HEK293 (cell line): ENCODE results near the gene ARF5.

Source experiments
- CTCF ChIA-PET: fragments of 350-600 bp; formaldehyde crosslinking; extraction: SDS; loops from one replicate; lab custom pipeline; 2021; ENCODE audit warnings: antibody characterized with exemption; lab: Yijun Ruan, JAX
- POLR2A ChIA-PET: fragments of 300-600 bp; formaldehyde crosslinking; extraction: SDS; loops from one replicate; lab custom pipeline; 2020; ENCODE audit warnings: antibody characterized with exemption, inconsistent platforms; lab: Yijun Ruan, JAX
- H3K27ac ChIP-seq: fragments of 200-500 bp; sonication (Bioruptor generic); 2 replicates; pipeline ENCODE4 v1.5.1; 2014; ENCODE audit warnings: low read depth, low read length, control low read depth, inconsistent platforms; ENCODE audit errors: extremely low read depth
- H3K36me3 ChIP-seq, 2 experiments: fragments of 200-500 bp in 1 of 2; sonication (Bioruptor generic) in 1 of 2; 1 replicate in 1 of 2; 2 replicates in 1 of 2; pipeline ENCODE4 v1.5.1; 2014 to 2017; ENCODE audit warnings: inconsistent platforms in 2 of 2, low read length in 2 of 2; ENCODE audit not compliant: control insufficient read depth in 2 of 2, insufficient read depth in 1 of 2
- H3K4me1 ChIP-seq: fragments of 200-500 bp; sonication (Bioruptor generic); 2 replicates; pipeline ENCODE4 v1.5.1; 2014; ENCODE audit warnings: mild to moderate bottlenecking, low read length, inconsistent platforms; ENCODE audit not compliant: control insufficient read depth, insufficient read depth
- H3K4me3 ChIP-seq: 2 replicates; pipeline ENCODE4 v1.5.1; 2011; ENCODE audit warnings: low read depth, mild to moderate bottlenecking, control low read depth, low read length, moderate library complexity
- H3K9me3 ChIP-seq: fragments of 200-500 bp; sonication (Bioruptor generic); 2 replicates; pipeline ENCODE4 v1.5.1; 2014; ENCODE audit warnings: low read depth, low read length, inconsistent platforms; ENCODE audit not compliant: control insufficient read depth, insufficient read depth
- HOXC10 ChIP-seq: sonication (generic); formaldehyde crosslinking; IDR thresholded peaks from 2 replicates; pipeline ENCODE4 v1.8.1; 2023; ENCODE audit warnings: mild to moderate bottlenecking, missing genetic modification reagents
- KLF7 ChIP-seq: fragments of 450-650 bp; formaldehyde crosslinking; IDR thresholded peaks from 2 replicates; pipeline ENCODE4 v1.5.1; 2016; ENCODE audit warnings: missing biosample characterization, missing genetic modification characterization, borderline replicate concordance
- REPIN1 ChIP-seq: fragments of 450-650 bp; formaldehyde crosslinking; IDR thresholded peaks from 2 replicates; pipeline ENCODE4 v1.5.1; 2017; ENCODE audit warnings: missing biosample characterization, missing genetic modification characterization, low read depth
- ZFHX2 ChIP-seq: fragments of 450-650 bp; formaldehyde crosslinking; conservative IDR thresholded peaks from 2 replicates; pipeline ENCODE4 v1.5.1; 2016; ENCODE audit warnings: missing biosample characterization, missing genetic modification characterization
- ZIC2 ChIP-seq: fragments of 450-650 bp; formaldehyde crosslinking; IDR thresholded peaks from 2 replicates; pipeline ENCODE4 v1.5.1; 2016; ENCODE audit warnings: missing biosample characterization, missing genetic modification characterization
- ZNF140 ChIP-seq: fragments of 450-650 bp; formaldehyde crosslinking; IDR thresholded peaks from 2 replicates; pipeline ENCODE4 v1.5.1; 2016; ENCODE audit warnings: missing biosample characterization, missing genetic modification characterization
- ZNF157 ChIP-seq: fragments of 450-650 bp; formaldehyde crosslinking; IDR thresholded peaks from 2 replicates; pipeline ENCODE4 v1.5.1; 2016; ENCODE audit warnings: missing biosample characterization, missing genetic modification characterization
- ZNF2 ChIP-seq: fragments of 450-650 bp; formaldehyde crosslinking; IDR thresholded peaks from 2 replicates; pipeline ENCODE4 v1.5.1; 2016; ENCODE audit warnings: missing biosample characterization, missing genetic modification characterization
- ZNF239 ChIP-seq: fragments of 450-650 bp; formaldehyde crosslinking; IDR thresholded peaks from 2 replicates; pipeline ENCODE4 v1.5.1; 2016; ENCODE audit warnings: missing biosample characterization, missing genetic modification characterization
- ZNF26 ChIP-seq: fragments of 450-650 bp; formaldehyde crosslinking; IDR thresholded peaks from 2 replicates; pipeline ENCODE4 v1.5.1; 2016; ENCODE audit warnings: missing biosample characterization, missing genetic modification characterization
- ZNF274 ChIP-seq, 2 experiments: fragments of 200-500 bp in 1 of 2; fragments of 450-650 bp in 1 of 2; sonication (Bioruptor generic) in 1 of 2; formaldehyde crosslinking in 1 of 2; IDR thresholded peaks; 2 replicates each; pipeline versions ENCODE4 v1.5.1 to v1.6.1; 2014 to 2016; ENCODE audit warnings: borderline replicate concordance in 1 of 2, inconsistent platforms in 1 of 2, low read length in 1 of 2, missing biosample characterization in 1 of 2, missing genetic modification characterization in 1 of 2
- ZNF311 ChIP-seq: fragments of 450-650 bp; formaldehyde crosslinking; IDR thresholded peaks from 2 replicates; pipeline ENCODE4 v1.5.1; 2017; ENCODE audit warnings: missing biosample characterization, missing genetic modification characterization, borderline replicate concordance
- ZNF335 ChIP-seq: fragments of 450-650 bp; formaldehyde crosslinking; conservative IDR thresholded peaks from 2 replicates; pipeline ENCODE4 v1.5.1; 2016; ENCODE audit warnings: missing biosample characterization, missing genetic modification characterization
- ZNF555 ChIP-seq: fragments of 450-650 bp; formaldehyde crosslinking; conservative IDR thresholded peaks from 2 replicates; pipeline ENCODE4 v1.5.1; 2017; ENCODE audit warnings: missing biosample characterization, mild to moderate bottlenecking, missing genetic modification characterization, inconsistent platforms
- ZNF621 ChIP-seq: fragments of 450-650 bp; formaldehyde crosslinking; IDR thresholded peaks from 2 replicates; pipeline ENCODE4 v1.5.1; 2017; ENCODE audit warnings: missing biosample characterization, missing genetic modification characterization
- ZNF639 ChIP-seq: fragments of 450-650 bp; formaldehyde crosslinking; IDR thresholded peaks from 2 replicates; pipeline ENCODE4 v1.5.1; 2016; ENCODE audit warnings: missing biosample characterization, missing genetic modification characterization
- ZNF692 ChIP-seq: fragments of 450-650 bp; formaldehyde crosslinking; IDR thresholded peaks from 2 replicates; pipeline ENCODE4 v1.5.1; 2016; ENCODE audit warnings: missing biosample characterization, missing genetic modification characterization
- ZNF791 ChIP-seq: fragments of 450-650 bp; formaldehyde crosslinking; IDR thresholded peaks from 2 replicates; pipeline ENCODE4 v1.5.1; 2016; ENCODE audit warnings: missing biosample characterization, missing genetic modification characterization
- ZNF843 ChIP-seq: fragments of 450-650 bp; formaldehyde crosslinking; IDR thresholded peaks from 2 replicates; pipeline ENCODE4 v1.5.1; 2016; ENCODE audit warnings: missing biosample characterization, missing genetic modification characterization
- ZSCAN4 ChIP-seq: fragments of 450-650 bp; formaldehyde crosslinking; IDR thresholded peaks from 2 replicates; pipeline ENCODE4 v1.5.1; 2017; ENCODE audit warnings: missing biosample characterization, missing genetic modification characterization

ARF5 gene

GRCh38 chr7:127551941-127552340, 36.3 kb upstream of the ARF5 start:
- POLR2A ChIA-PET = no interaction called here

GRCh38 chr7:127556404-127556803, 31.8 kb upstream of the ARF5 start:
- Histone ChIP-seq H3K27ac (no peak overlapping the region), H3K4me1 (no peaks in the 10 kb centered on the region), H3K36me3 (no peaks in the 10 kb centered on the region), H3K4me3 (no peak overlapping the region), H3K9me3 (no peaks in the 10 kb centered on the region)
- POLR2A ChIA-PET = no interaction called here
- TF ChIP-seq ZIC2 (tag by site-specific recombination) (no peak), ZNF791 (no peak), ZNF140 (tag by site-specific recombination) (no peak), REPIN1 (tag by site-specific recombination) (no peak), ZNF239 (no peak), ZNF26 (tag by site-specific recombination) (no peak)
- CTCF ChIA-PET = no interaction called here

More at GRCh38 chr7:127551941-127552340, 36.3 kb upstream of the ARF5 start:
- no peak for TF ChIP-seq ZFHX2 (tag by site-specific recombination)
- TF ChIP-seq ZNF157 (tag by site-specific recombination) = no peak
- no peak for TF ChIP-seq ZNF274 (IDR thresholded peaks at IDR 0.05; ENCODE audit: low read length)
- no peak for TF ChIP-seq ZNF274 (tag by site-specific recombination; IDR thresholded peaks at IDR 0.05; ENCODE audit: borderline replicate concordance)
- no peak for TF ChIP-seq ZNF639 (tag by site-specific recombination)
- no peak for TF ChIP-seq HOXC10 (CRISPR knock-in tag)
- TF ChIP-seq ZSCAN4 = no peak
- TF ChIP-seq KLF7 (tag by site-specific recombination) = no peak
- TF ChIP-seq ZNF2 (tag by site-specific recombination) = no peak
- TF ChIP-seq ZNF311 (tag by site-specific recombination) = no peak
- no peak for TF ChIP-seq ZNF621
- no peak for TF ChIP-seq ZNF692
- no peak for TF ChIP-seq ZNF843 (tag by site-specific recombination)
- TF ChIP-seq REPIN1 (tag by site-specific recombination) = no peak
- TF ChIP-seq ZNF335 (tag by site-specific recombination) = no peak
- no peak for TF ChIP-seq ZNF555 (tag by site-specific recombination)
- no peaks in the 10 kb centered on the region for H3K9me3 ChIP-seq
- CTCF ChIA-PET = interaction anchor here (0.6 kb wide), 1 partner anchor 47 kb away, joined by 3 read pairs; no protein-coding TSS in a partner anchor
- H3K36me3 ChIP-seq = no peaks in the 10 kb centered on the region
- H3K4me1 ChIP-seq = no peaks in the 10 kb centered on the region
- H3K27ac ChIP-seq = no peak overlapping the region
- H3K4me3 ChIP-seq = no peak overlapping the region
